HG02943 (cell line): Measurements from ENCODE around the gene UCHL5.
"Not testable (repeated sequence)": the region's sequence is repeated elsewhere in the genome, so short reads cannot be mapped to it uniquely, and the experiment has no call there.

Experiments used
- ATAC-seq: cut with Tn5 transposase; IDR thresholded peaks from one replicate; pipeline ENCODE4 v1.9.1; 2021; ENCODE audit warnings: mild to moderate bottlenecking, low read depth, moderate library complexity; ENCODE audit not compliant: unreplicated experiment

Gene UCHL5

GRCh38 chr1:193014400-193014799 lies 44.8 kb downstream of the UCHL5 start:
- no peak for ATAC-seq

GRCh38 chr1:193013707-193014106 lies 45.5 kb downstream of the UCHL5 start:
- no peak for ATAC-seq

GRCh38 chr1:193013005-193013404 lies 46.2 kb downstream of the UCHL5 start:
- ATAC-seq, result no peak

- ATAC-seq, result no peak
Observed at GRCh38 chr1:193011406-193011805, 47.8 kb downstream of the UCHL5 start.

- no peak for ATAC-seq
Observed at GRCh38 chr1:193009501-193009900, 49.7 kb downstream of the UCHL5 start.

GRCh38 chr1:193005785-193006184 lies 53.4 kb downstream of the UCHL5 start:
- ATAC-seq, result no peak

GRCh38 chr1:192998536-192998935 lies 60.6 kb downstream of the UCHL5 start:
- ATAC-seq, result no peak

GRCh38 chr1:192994141-192994540 lies 65.0 kb downstream of the UCHL5 start:
- no peak for ATAC-seq

GRCh38 chr1:192993426-192994085 lies 65.6 kb downstream of the UCHL5 start:
- ATAC-seq, result no peak

- ATAC-seq, result not testable (repeated sequence)
Observed at GRCh38 chr1:192986748-192987334, 72.3 kb downstream of the UCHL5 start.

- no peak for ATAC-seq
Observed at GRCh38 chr1:192986110-192986747, 72.9 kb downstream of the UCHL5 start.

GRCh38 chr1:192984080-192984479 lies 75.1 kb downstream of the UCHL5 start:
- ATAC-seq, result no peak

- ATAC-seq, result no peak
Observed at GRCh38 chr1:192983349-192983980, 75.7 kb downstream of the UCHL5 start.

- no peak for ATAC-seq
Observed at GRCh38 chr1:192980856-192981255, 78.3 kb downstream of the UCHL5 start.

GRCh38 chr1:192980334-192980733 lies 78.8 kb downstream of the UCHL5 start:
- not testable (repeated sequence) for ATAC-seq

- no peak for ATAC-seq
Observed at GRCh38 chr1:192979542-192979941, 79.6 kb downstream of the UCHL5 start.

- no peak for ATAC-seq
Observed at GRCh38 chr1:192978195-192978710, 80.9 kb downstream of the UCHL5 start.

GRCh38 chr1:192977089-192977706 lies 82.0 kb downstream of the UCHL5 start:
- ATAC-seq, result no peak

GRCh38 chr1:192976576-192976975 lies 82.6 kb downstream of the UCHL5 start:
- ATAC-seq, result no peak

GRCh38 chr1:192974701-192975100 lies 84.5 kb downstream of the UCHL5 start:
- no peak for ATAC-seq

- ATAC-seq, result no peak
Observed at GRCh38 chr1:192973988-192974387, 85.2 kb downstream of the UCHL5 start.
